ENCODE measurements around the gene RAE1.

RAE1 gene

GRCh38 chr20:57388953-57389694 lies 38.1 kb downstream of the RAE1 start:
- peak; percentile 84 for DNase-seq (ENCODE audit: low spot score)

DNA sequence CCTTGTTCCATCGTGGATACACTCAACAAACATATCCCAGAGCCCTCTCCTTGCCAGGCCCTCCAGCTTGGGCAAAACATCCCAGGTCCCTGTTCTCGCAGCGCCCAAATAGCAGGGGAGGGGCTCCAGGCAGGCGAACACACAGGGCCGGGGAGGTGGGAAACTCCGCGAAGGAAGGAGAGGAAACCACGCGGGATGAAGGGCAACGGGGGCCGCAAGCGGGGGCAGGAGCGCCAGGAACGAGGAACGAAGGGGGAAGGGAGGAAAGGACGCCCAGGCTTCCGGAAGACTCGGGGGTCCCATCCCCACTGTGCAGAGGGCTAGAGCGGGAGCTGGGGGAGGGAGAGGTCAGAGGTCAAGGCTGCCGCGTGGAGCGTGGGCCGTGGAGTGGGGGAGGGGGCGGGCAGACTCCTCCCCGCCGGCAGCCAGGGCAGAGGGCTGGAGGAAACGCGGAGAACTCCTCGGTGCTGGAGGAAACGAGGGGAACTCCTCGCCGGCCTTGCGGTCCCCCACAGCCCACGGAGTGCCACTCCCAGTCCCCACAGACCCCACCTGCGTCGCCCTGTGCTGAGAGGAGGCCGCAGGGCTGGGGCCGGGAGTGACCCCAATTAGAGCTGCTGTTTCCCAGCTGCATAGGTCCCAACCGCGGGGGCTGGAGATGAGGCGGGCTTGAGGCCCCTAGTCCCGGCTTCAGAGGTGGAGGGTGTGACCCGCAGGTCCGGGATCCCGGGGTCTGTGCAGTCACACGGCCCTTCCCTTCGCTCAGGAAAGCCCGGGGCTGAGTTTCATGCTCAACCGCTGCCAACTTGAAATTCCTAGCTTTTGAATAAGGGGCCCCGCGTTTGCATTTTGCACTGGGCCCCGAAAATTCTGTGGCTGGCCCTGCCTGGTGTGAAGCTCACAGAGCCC lies 38.9 kb downstream of the RAE1 start:
- no peak for DNase-seq (ENCODE audit: low spot score)

DNA sequence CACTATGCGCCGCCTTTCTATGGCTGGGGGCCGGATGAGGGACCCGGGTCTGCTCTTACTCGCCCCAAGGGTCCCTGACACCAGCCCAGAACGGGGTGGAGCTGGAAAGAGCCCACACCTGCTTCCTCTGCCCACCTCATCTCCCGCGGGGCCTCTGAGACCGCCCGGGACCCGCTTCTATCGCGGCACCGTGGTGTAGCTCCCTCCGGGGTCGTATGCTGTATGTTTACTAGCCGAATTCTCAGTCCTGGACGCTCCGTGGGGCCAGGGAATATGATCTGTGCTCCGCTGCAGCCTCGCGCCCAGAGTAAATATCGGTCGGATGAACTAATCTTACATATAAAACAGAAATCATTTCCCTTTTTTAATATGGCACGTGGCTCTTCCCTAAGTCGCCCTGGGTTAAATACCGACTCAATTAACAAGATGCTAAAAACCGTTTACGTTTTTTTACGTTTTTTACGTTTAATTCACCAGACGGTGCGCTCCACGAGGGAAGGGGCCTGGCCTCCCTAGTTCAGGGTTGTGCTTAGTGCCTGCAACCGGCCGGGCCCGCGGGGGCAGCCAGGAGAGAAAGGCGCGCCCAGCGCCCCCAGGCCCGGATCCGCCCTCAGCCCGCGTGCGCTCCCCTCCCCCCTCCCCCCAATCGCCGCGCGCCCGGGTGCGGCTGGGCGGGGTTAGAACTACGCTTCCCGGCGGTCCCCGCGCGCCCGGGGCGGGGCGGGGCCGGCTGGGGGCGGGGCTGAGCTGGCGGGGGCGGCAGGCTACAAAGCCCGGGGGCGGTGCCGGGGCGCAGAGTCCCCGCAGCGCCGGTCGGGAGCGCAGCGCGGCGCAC lies 39.8 kb downstream of the RAE1 start, which contains the start of gene RBM38:
RBM38 (plus strand) TSS at position 793 of the 835 bp plus-strand sequence. CDS start 186 bp downstream, outside the sequence.
- DNase-seq (ENCODE audit: low spot score) = peak; percentile 64

GRCh38 chr20:57391439-57392301 lies 40.6 kb downstream of the RAE1 start:
- DNase-seq (ENCODE audit: low spot score) = peak; percentile 50

DNA sequence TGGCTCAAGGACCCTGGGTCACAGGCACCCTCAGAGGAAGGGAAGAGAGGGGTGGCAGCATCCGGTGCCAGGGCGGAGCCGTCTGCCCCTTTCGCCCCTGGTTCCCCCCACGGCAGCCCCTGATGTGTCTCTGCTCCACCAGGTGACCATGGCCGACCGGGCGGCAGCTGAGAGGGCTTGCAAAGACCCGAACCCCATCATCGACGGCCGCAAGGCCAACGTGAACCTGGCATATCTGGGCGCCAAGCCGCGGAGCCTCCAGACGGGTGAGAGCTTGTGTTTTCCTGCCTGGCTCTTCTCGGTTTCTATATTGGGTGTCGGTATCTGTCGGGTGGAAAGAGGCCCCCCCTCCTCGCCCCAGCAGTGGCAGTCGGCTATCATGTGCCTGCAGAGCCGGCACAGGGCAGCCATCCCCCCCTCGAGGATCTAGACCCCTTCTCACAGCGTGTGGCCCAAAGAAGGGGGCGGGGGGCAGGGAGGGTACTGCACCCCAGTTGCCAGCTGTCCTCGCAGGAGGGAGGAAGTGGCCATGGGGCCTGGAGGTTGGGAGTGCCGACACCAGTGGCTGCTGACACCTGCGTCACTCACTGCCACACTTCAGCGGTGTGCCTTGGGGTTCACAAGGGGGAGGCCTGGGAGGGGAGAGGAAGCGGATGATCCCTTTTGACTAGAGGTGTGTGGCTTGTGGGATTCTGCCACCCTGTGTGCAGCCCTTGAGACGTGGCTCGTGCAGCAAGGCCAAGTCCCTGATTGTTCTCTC lies 41.6 kb downstream of the RAE1 start:
- no peak for DNase-seq (ENCODE audit: low spot score)

- peak; percentile 24 for DNase-seq (ENCODE audit: low spot score)
These were observed 42.5 kb downstream of the RAE1 start for GRCh38 chr20:57393321-57394120.

DNA sequence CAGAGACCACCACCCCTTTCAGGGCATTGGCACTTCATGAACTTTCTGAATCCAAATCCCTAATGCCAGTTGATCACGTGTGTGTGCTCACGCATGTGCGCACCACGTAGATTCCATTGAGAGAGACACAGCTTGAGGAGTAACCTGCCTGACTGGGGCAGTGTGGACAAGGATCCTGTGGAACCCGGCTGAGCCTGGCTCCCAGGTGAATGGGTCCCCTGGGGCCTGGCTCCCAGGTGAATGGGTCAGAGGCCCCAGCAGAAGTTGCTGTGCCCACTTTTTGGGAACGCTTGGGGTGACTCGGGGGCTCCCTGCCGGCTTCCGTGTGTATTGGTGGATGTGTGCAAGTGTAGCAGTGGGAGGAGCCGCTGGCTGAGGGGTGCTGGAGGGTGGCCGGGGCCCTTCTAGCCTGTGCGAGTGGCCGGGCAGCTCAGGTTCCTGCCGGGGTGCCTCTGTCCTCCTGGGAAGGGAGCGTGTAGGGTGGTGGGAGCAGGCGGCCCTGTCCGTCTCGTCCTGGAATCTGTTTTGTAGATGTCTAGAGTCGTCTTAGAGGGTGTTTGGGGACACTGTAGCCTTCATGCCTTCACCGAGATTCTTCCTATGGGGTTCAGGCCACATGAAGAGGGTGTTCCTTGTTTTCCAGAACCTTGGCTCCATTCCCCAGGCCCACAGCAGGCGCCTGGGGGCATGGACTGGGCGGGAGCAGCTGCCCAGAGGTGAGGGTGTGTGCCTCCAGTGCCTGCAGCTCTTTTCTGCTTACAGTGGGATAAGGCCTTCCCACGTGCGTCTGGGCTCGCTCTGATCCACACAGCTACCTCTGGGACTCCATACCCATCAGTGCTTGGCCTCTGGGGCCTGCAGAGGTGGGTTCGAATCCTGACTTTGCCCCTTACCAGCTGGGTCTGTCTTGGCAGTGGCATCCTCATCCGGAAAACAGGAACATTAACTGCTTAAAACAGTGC lies 43.3 kb downstream of the RAE1 start:
- DNase-seq (ENCODE audit: low spot score) = no peak

DNA sequence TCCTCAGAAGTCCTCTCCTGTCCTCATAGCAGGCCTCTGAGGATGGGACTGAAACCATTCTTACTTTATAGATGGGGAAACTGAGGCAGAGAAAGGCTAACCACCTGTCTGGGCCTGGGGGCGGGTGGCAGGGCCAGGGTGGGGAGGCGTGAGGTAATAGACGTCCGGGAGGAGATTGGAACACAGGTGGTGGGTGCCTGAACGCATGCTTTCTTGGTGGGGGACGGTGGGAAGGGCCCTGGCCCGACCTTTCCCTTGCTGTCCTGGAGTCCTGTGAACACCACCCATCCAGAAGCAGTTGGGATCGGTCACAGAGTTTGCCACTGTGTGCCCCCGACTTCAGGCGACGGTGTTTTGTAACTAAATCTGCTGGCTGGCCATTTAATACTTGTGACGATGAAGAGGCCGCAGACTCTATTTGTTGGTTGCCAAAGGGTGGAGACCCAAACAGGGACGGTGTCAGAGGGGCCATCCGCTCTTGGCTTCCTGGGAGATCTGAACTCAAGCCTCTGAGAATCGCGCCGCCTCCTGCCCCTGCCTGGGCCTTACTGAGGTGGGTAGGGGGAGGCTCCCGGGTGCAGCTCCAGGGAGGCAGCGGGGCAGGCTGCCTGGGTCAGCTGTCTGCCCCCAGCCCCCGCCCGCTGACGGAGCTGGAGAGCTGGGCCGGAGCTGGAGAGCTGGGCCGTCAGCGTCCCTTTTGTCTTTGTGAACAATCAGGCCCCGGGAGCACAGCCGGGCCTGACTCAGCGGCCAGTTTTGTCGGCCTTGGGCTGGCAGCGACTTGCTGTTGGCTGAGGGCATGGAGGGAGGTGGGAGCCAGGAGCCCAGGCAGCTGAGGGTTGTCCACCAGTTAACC lies 44.3 kb downstream of the RAE1 start:
- no peak for DNase-seq (ENCODE audit: low spot score)

GRCh38 chr20:57396212-57396983 lies 45.3 kb downstream of the RAE1 start:
- no peak for DNase-seq (ENCODE audit: low spot score)

GRCh38 chr20:57396984-57397692 lies 46.1 kb downstream of the RAE1 start:
- no peak for DNase-seq (ENCODE audit: low spot score)

DNA sequence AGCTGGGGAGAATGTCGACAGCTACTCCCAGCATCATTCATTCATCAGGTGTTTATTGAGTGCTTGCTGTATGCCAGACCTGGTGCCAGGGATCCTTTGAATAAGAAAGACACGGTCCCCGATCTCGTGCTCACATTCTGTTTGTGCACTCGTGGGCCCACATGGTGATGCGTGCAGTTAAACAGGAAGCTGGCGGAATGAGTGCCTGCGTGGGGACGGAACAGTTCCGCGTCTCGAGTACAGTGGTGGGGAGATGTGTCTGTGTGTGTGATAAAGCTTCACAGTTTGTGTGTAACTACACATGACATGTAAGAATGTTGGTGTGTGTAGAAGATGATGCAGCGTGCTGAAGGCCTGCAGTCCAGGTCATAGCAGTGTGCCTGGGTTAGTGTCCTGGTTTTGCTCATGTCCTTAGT lies 46.6 kb downstream of the RAE1 start:
- DNase-seq (ENCODE audit: low spot score) = no peak

- DNase-seq (ENCODE audit: low spot score) = no peak
These were observed 47.3 kb downstream of the RAE1 start for GRCh38 chr20:57398231-57398821.

DNA sequence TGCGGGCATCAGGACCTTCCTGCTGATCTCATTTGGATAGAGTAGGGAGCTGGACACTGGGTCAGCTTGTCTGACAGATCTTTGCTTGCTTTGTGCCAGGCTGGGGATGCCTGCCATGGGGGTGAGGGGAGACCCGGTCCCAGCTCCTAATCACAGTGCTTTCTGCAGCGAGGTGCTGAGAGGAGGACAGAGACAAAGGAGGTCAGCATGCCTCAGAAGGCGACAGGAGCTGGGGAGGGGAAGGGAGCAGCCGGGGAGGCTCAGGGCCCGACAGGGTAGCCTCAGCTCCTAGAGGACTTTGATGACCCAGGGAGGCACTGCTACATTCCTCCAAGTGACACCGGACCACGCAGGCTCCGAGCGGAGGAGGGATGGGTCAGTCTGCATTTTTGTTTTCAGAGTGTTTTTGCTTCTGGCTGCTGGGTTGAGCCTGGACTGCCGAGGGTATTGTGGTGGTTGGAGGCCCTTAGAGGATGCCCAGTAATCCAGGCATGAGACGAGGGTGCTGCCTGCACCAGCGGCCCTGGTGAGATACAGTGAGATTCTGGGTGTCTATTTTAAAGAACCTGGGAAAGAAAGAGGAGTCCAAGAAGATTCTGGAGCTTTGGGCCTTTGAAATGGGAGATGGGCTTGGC lies 48.0 kb downstream of the RAE1 start:
- DNase-seq (ENCODE audit: low spot score) = no peak

DNA sequence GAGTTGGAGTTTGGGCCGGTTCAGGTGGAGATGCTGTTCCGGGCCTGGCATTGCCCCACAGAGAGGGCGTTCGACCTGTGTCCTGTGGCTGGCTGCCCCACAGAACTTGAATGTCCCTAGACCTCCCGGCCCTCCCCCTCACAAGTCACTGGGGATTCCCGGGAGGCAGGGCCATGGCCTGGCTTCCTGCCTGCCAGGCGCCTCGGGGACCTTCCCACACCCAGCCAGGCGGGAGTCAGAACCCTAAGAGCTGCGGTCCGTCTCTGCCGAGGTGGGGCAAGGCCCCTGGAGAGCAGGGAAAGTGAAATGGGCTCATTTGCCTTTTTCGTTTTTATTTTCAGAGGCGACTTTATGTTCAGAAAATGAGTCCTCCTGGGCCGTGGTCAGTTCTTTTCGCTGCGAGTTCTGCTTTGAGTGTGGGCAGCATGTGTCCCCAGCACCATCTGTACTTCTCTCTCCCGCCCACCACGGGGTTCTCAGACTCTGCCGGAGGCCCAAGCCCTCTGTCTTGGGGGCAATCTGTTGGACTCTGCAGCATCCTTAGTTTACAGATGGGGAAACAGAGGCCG lies 48.6 kb downstream of the RAE1 start:
- DNase-seq (ENCODE audit: low spot score) = no peak

DNA sequence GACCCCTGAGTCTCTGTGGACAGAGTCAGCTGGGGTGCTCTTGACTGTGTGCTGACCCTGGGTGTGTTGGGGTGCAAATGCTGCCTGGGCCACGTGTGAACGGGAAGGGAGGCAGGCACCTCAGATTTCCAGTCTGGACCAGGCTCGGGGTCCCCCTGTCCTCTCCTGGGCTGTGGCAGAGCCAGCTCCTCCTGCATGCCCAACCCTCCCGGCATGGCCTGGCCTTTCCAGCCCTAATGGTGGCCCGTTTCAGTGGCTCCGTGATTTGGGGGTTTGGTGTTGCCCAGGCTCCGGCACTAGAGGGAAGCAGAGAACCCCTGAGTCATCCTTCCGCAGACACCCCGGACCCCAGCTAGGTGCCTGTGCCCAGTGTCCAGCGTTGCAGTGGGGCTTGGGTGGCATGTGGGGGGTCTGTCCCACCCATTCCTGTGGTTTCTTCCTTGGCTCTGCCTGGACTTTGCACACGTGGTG lies 49.2 kb downstream of the RAE1 start:
- no peak for DNase-seq (ENCODE audit: low spot score)
